Vein endothelial cell (primary cell): ENCODE results near the gene RPL39L. TPM values are rescaled to one million over a fixed set of nuclear protein-coding genes. Genes with fewer than 3 reads are reported as not detected.

Source experiments
- total RNA-seq: library from RNA; depleted of rRNA; stranded (reverse); fragments of >200 nt; gene quantifications from 2 replicates; pipeline ENCODE4 v1.2.3, GENCODE V29; 2012

Gene RPL39L
- total RNA-seq, result 12.7 and 13.9 TPM in 2 replicates

DNA sequence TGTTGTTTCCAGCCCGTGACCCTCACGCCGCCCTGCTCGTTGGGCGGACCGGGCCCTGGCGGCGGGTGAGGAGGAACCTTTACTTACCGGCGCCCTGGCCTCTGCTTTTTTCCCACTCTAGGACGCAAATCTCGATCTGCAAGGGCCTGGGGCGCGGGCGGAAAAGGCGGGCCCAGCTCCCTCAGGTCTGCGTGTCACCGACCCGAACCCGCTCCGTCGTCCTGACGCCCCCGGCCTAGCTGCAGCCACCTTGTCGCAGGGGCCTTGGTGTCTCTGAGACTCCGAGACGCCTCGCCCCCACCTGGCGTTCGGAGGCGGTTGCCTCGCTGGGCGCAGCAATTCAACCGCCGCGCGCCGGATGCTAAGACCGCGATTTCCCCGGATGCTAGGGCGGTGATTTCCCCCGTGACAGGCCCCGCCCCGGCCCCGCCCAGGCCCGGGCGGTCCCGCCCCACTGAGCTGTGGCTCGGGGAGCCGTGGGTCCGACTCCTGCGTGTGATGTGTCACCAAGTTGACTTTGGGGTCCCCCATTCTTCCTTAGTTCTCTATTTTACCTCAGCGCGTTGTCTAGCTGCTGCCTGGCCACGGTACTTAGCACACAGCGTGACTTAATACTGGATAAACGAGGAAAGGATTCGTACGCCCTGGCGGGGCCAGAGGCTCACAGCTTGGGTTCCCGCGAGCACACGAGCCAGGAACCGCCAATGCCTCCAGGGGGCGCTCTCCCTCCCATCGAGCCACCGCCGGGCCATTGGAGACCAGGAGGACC, at the start of gene RPL39L:
Gene RPL39L (minus strand): TSS at position 371 of the 769 bp plus-strand sequence. CDS start 18,196 bp downstream, outside the sequence.

Other genes with a start within 250 kb of the RPL39L start
- 84.9 and 106 TPM in 2 replicates for gene ST6GAL1, start 209.0 kb downstream of the RPL39L start, total RNA-seq
- not detected in 2 replicates for gene RTP1, start 58.0 kb upstream of the RPL39L start, total RNA-seq
- 5.2 and 5.6 TPM in 2 replicates for gene MASP1, start 152.2 kb upstream of the RPL39L start, total RNA-seq
- gene RTP4, start 228.9 kb upstream of the RPL39L start, total RNA-seq, result 0.86 and 2.0 TPM in 2 replicates